Measurements from ENCODE around the gene POP4. TPM values are rescaled to one million over a fixed set of nuclear protein-coding genes. Genes with fewer than 3 reads are reported as not detected.

POP4 gene
- total and polyA plus RNA-seq, 2 of the 13 experiments (the other 11 are each of a cell fraction or from before 2014, with no cell fraction given) = 32.2 to 84.0 TPM

GRCh38 chr19:29561601-29562000 lies 44.5 kb upstream of the POP4 start:
- no peak for FAIRE-seq
- in situ Hi-C loops (cut with HindIII; ENCODE audit: extremely low pct_ligation_motif_present, low pct_unique_long_range_greater_than_20kb) = no loop called here
- BruUV-seq (replicated peaks) = no TSS peak

More at GRCh38 chr19:29561601-29562000, 44.5 kb upstream of the POP4 start:
- Histone ChIP-seq H2AFZ (ENCODE audit: low read length) (no peak overlapping the region), H3K9ac (ENCODE audit: insufficient read depth, low read depth, low read length) (no peak overlapping the region), H3K27me3 (ENCODE audit: control insufficient read depth in 1 of 2, insufficient read depth in 2 of 2, low read length in 2 of 2) (peaks cover 0 to 1% of the 10 kb centered on the region in 2 experiments; a peak in 1 of 5 replicates), H3K4me3 (replicated peaks in 1 of 3; ENCODE audit: insufficient read depth in 1 of 3, low read depth in 2 of 3, low read length in 3 of 3) (no peak overlapping the region), H4K20me1 (ENCODE audit: insufficient read depth, low read length) (no peaks in the 10 kb centered on the region), H3K9me3 (ENCODE audit: low read length) (peaks cover 9% of the 10 kb centered on the region; the same call in 1 of the 2 replicates), H3K4me2 (ENCODE audit: low read depth, low read length) (no peak overlapping the region), H3K27ac (ENCODE audit: extremely low read length, insufficient read depth, low read length) (no peak overlapping the region), H3K36me3 (replicated peaks in 1 of 2; ENCODE audit: control insufficient read depth in 1 of 2, insufficient read depth in 2 of 2, low read length in 2 of 2) (no peaks in the 10 kb centered on the region), H3K79me2 (ENCODE audit: insufficient read depth, low read length) (no peaks in the 10 kb centered on the region), H3K4me1 (ENCODE audit: insufficient read depth, low read length) (no peaks in the 10 kb centered on the region)
- TF ChIP-seq POLR2AphosphoS2 (IDR thresholded peaks at IDR 0.05; ENCODE audit: low read depth, low read length) (no peak), NPAS2 (CRISPR knock-in tag; IDR thresholded peaks at IDR 0.05; ENCODE audit: borderline replicate concordance) (no peak), ZNF318 (CRISPR knock-in tag; IDR thresholded peaks at IDR 0.05) (no peak), HES4 (CRISPR knock-in tag; IDR thresholded peaks at IDR 0.05; ENCODE audit: borderline replicate concordance) (no peak), ZSCAN22 (CRISPR knock-in tag; IDR thresholded peaks at IDR 0.05) (no peak), MIER2 (CRISPR knock-in tag; IDR thresholded peaks at IDR 0.05) (no peak), ZNF607 (CRISPR knock-in tag; IDR thresholded peaks at IDR 0.05; ENCODE audit: borderline replicate concordance) (no peak), AGO2 (optimal IDR thresholded peaks at IDR 0.05; ENCODE audit: low read depth, low read length) (no peak), BCL6 (CRISPR knock-in tag; IDR thresholded peaks at IDR 0.05) (no peak), TERF1 (CRISPR knock-in tag; IDR thresholded peaks at IDR 0.05) (no peak), ZMAT3 (CRISPR knock-in tag; conservative IDR thresholded peaks at IDR 0.05) (no peak), ZNF329 (CRISPR knock-in tag; IDR thresholded peaks at IDR 0.05; ENCODE audit: low read depth) (no peak), SMAD3 (CRISPR knock-in tag; IDR thresholded peaks at IDR 0.05) (no peak)
- ATAC-seq (no peak), DNase-seq (ENCODE audit: low spot score) (no peak)
- CTCF ChIA-PET (ENCODE audit: low intra/inter-chr PET ratio, low total read pairs) = no interaction called here
- intact Hi-C loops (cut with micrococcal nuclease; ENCODE audit: unreplicated experiment) = no loop called here
- POLR2A ChIA-PET = no interaction called here
- WGBS (ENCODE audit: low lambda C conversion rate) = 33% methylated on average over 3 of the region's 9 CpGs
